B cell (primary cell): ENCODE results near the gene MC5R. TPM values are rescaled to one million over a fixed set of nuclear protein-coding genes. Genes with fewer than 3 reads are reported as not detected.

Experiments
- ATAC-seq: fragments of 200-7000 bp; cut with Tn5 transposase; one replicate; pipeline ENCODE4 v1.10.0; 2021; ENCODE audit warnings: low read depth, mild to moderate bottlenecking, moderate number of reproducible peaks, moderate library complexity
- CTCF ChIA-PET: fragments of 350-600 bp; sonication (Branson Sonifier 250); formaldehyde crosslinking; loops from one replicate; lab custom pipeline; 2021; ENCODE audit warnings: antibody characterized with exemption, inconsistent platforms; lab: Charles Lee
- POLR2A ChIA-PET: fragments of 350-600 bp; sonication (Branson Sonifier 250); formaldehyde crosslinking; loops from one replicate; lab custom pipeline; 2021; ENCODE audit warnings: antibody characterized with exemption; lab: Charles Lee
- DNase-seq: peaks from one replicate; pipeline ENCODE4 v3.0.0; 2013
- H2AFZ ChIP-seq: 2 replicates; pipeline ENCODE4 v1.6.1; 2012; ENCODE audit warnings: mild to moderate bottlenecking, low read depth, low read length; ENCODE audit not compliant: insufficient read depth, poor library complexity, severe bottlenecking
- H3K27ac ChIP-seq, 2 donors: 1 replicate in 1 of 2; 2 replicates in 1 of 2; pipeline ENCODE4 v1.5.1; 2012 to 2013; ENCODE audit warnings: low read length in 2 of 2, mild to moderate bottlenecking in 2 of 2, moderate library complexity in 1 of 2
- H3K27me3 ChIP-seq, 4 experiments: fragments of 200-600 bp in 1 of 4; sonication (generic) in 1 of 4; replicated peaks in 1 of 4; 1 replicate in 2 of 4; 2 replicates in 2 of 4; pipeline versions ENCODE4 v1.6.1 to v1.7.0; 2013 to 2016; ENCODE audit warnings: low read length in 3 of 4, mild to moderate bottlenecking in 2 of 4, mixed read lengths in 1 of 4, moderate library complexity in 1 of 4; ENCODE audit not compliant: insufficient read depth in 4 of 4, control insufficient read depth in 3 of 4; ENCODE audit errors: control extremely low read depth in 1 of 4
- H3K36me3 ChIP-seq, 2 experiments: replicated peaks in 1 of 2; 1 replicate in 1 of 2; 2 replicates in 1 of 2; pipeline versions ENCODE4 v1.6.1 to v1.7.1; 2013; ENCODE audit warnings: low read length in 1 of 2; ENCODE audit not compliant: insufficient read depth in 2 of 2, control insufficient read depth in 1 of 2; ENCODE audit errors: control extremely low read depth in 1 of 2, extremely low read depth in 1 of 2
- H3K4me1 ChIP-seq, 2 donors: fragments of 200-600 bp in 1 of 2; sonication (generic) in 1 of 2; 1 replicate in 1 of 2; 2 replicates in 1 of 2; pipeline versions ENCODE4 v1.5.1 to v1.6.1; 2013 to 2017; ENCODE audit warnings: low read length in 2 of 2; ENCODE audit not compliant: control insufficient read depth in 2 of 2, insufficient read depth in 2 of 2
- H3K4me2 ChIP-seq: replicated peaks from 2 replicates; pipeline ENCODE3; 2012; ENCODE audit warnings: mild to moderate bottlenecking, low read depth, low read length; ENCODE audit not compliant: poor library complexity, severe bottlenecking
- H3K4me3 ChIP-seq, 5 experiments: fragments of 200-600 bp in 1 of 5; sonication (generic) in 1 of 5; 1 replicate in 3 of 5; 2 replicates in 2 of 5; pipeline versions ENCODE4 v1.5.1 to v1.7.0; 2011 to 2016; ENCODE audit warnings: low read length in 4 of 5, mild to moderate bottlenecking in 4 of 5, low read depth in 2 of 5, control low read depth in 1 of 5, moderate library complexity in 1 of 5; ENCODE audit not compliant: insufficient read depth in 1 of 5; ENCODE audit errors: control extremely low read depth in 1 of 5, extremely low read depth in 1 of 5
- H3K79me2 ChIP-seq: fragments of 200-600 bp; sonication (generic); one replicate; pipeline ENCODE4 v1.6.0; 2016; ENCODE audit warnings: low read length; ENCODE audit not compliant: control insufficient read depth, insufficient read depth
- H3K9ac ChIP-seq: fragments of 200-600 bp; sonication (generic); 2 replicates; pipeline ENCODE4 v1.6.1; 2017; ENCODE audit warnings: mild to moderate bottlenecking, low read length, moderate library complexity
- H3K9me3 ChIP-seq, 3 donors: one replicate each; pipeline versions ENCODE4 v1.6.1 to v1.7.1; 2013; ENCODE audit warnings: low read length in 2 of 3; ENCODE audit not compliant: control insufficient read depth in 2 of 3, insufficient read depth in 1 of 3; ENCODE audit errors: control extremely low read depth in 1 of 3
- H4K20me1 ChIP-seq: 2 replicates; pipeline ENCODE4 v1.6.0; 2012; ENCODE audit warnings: mild to moderate bottlenecking, low read length; ENCODE audit not compliant: insufficient read depth, control insufficient read depth, poor library complexity, severe bottlenecking
- H3K27ac Mint-ChIP-seq: one replicate; pipeline ENCODE4 v1.8.0; 2021; ENCODE audit warnings: mixed read lengths
- H3K27me3 Mint-ChIP-seq: one replicate; pipeline ENCODE4 v1.8.0; 2021; ENCODE audit warnings: mixed read lengths
- H3K4me1 Mint-ChIP-seq: one replicate; pipeline ENCODE4 v1.8.0; 2021; ENCODE audit warnings: mixed read lengths
- H3K4me3 Mint-ChIP-seq: one replicate; pipeline ENCODE4 v1.8.0; 2021; ENCODE audit warnings: mixed read lengths
- H3K9me3 Mint-ChIP-seq: one replicate; pipeline ENCODE4 v1.8.0; 2022; ENCODE audit warnings: mixed read lengths; ENCODE audit not compliant: insufficient read depth
- CTCF ChIP-seq: fragments of 200-600 bp; IDR thresholded peaks from one replicate; pipeline ENCODE4 v1.8.0; 2022; ENCODE audit warnings: antibody characterized with exemption, mild to moderate bottlenecking
- EZH2 ChIP-seq: IDR thresholded peaks from 2 replicates; pipeline ENCODE4 v1.6.1; 2012; ENCODE audit warnings: borderline replicate concordance, low read depth, mild to moderate bottlenecking, moderate library complexity, low read length; ENCODE audit not compliant: insufficient read depth, poor library complexity, severe bottlenecking
- WGBS: methylation state at CpG from one replicate; pipeline ENCODE4 v1.1.5; 2013; ENCODE audit warnings: missing lambda C conversion rate; ENCODE audit not compliant: insufficient coverage; 5-methylcytosine and 5-hydroxymethylcytosine counted together
- intact Hi-C: fragments of 100-400 bp; cut with micrococcal nuclease; formaldehyde crosslinking; loops from one replicate; pipeline ENCODE4 v1.10.0; 2022
- polyA plus RNA-seq: library from polyadenylated mRNA; depleted of rRNA; stranded (reverse); fragments of >200 nt; gene quantifications from 2 replicates; pipeline ENCODE4 v1.2.3, GENCODE V29; 2012
- total RNA-seq, 2 donors: library from RNA; stranded (reverse); fragments of 120-200 nt in 1 of 2; gene quantifications; 1 replicate in 1 of 2; 2 replicates in 1 of 2; pipeline versions ENCODE4 v1.2.3 to v1.2.4, GENCODE V29; 2013 to 2022

The MC5R gene
- total and polyA plus RNA-seq, 2 donors (not counting 1 experiment from before 2014, with no cell fraction given): not detected

DNA sequence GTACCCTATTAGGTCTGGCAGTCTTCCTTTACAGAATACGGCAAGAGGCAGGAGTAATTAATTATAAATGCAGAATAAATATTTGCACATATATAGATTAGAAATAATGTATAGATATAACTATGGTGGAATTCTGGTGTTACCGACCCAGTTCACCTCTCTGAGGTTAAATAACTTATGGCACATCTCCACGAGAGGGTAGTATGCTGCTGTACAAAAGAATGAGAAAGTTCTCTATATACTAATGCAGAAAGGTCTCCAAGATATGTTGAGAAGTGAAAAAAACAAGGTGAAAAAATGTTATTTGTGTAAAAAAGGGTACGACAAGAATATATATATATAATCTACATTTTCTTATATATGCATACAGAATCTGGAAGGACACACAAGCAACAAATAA lies 50.6 kb downstream of the MC5R start:
- H4K20me1 ChIP-seq: no peaks in the 10 kb centered on the region
- H3K4me3 Mint-ChIP-seq: no peak overlapping the region
- no peaks in the 10 kb centered on the region for H3K4me1 ChIP-seq
- no peak for ATAC-seq
- DNase-seq: no peak
- intact Hi-C loops: no loop called here
- H3K27ac Mint-ChIP-seq: no peak overlapping the region
- peaks cover 13% of the 10 kb centered on the region for H3K27me3 Mint-ChIP-seq
- no peak overlapping the region for H3K4me2 ChIP-seq
- no peaks in the 10 kb centered on the region for H3K9me3 ChIP-seq
- no CpG with 5 or more reads among the region's 4 CpGs for WGBS
- no peak overlapping the region for H2AFZ ChIP-seq
- H3K79me2 ChIP-seq: no peaks in the 10 kb centered on the region
- H3K9ac ChIP-seq: no peak overlapping the region
- no peaks in the 10 kb centered on the region for H3K4me1 Mint-ChIP-seq
- H3K27ac ChIP-seq: no peak overlapping the region
- H3K9me3 Mint-ChIP-seq: no peaks in the 10 kb centered on the region
- H3K4me3 ChIP-seq: no peak overlapping the region
- CTCF ChIA-PET: no interaction called here
- peaks cover 0 to 17% (median 0%) of the 10 kb centered on the region in 4 experiments for H3K27me3 ChIP-seq
- POLR2A ChIA-PET: no interaction called here
- H3K36me3 ChIP-seq: no peaks in the 10 kb centered on the region
- TF ChIP-seq CTCF: no peak
- no peak for TF ChIP-seq EZH2

Other genes with a start within 250 kb of the MC5R start
- 11.4 and 12.3 TPM in 2 replicates for gene FAM210A, start 97.6 kb upstream of the MC5R start, total RNA-seq
- gene FAM210A, start 97.6 kb upstream of the MC5R start, polyA plus RNA-seq: 4.2 and 4.8 TPM in 2 replicates
- 54.3 and 57.8 TPM in 2 replicates for gene RNMT, start 97.5 kb upstream of the MC5R start, total RNA-seq
- gene RNMT, start 97.5 kb upstream of the MC5R start, polyA plus RNA-seq: 15.4 and 25.1 TPM in 2 replicates
- not detected in 2 replicates for gene MC2R, start 91.4 kb downstream of the MC5R start, total RNA-seq
- gene MC2R, start 91.4 kb downstream of the MC5R start, polyA plus RNA-seq: not detected in 2 replicates